Measurements from ENCODE around the gene DIP2C. TPM values are rescaled to one million over a fixed set of nuclear protein-coding genes. Genes with fewer than 3 reads are reported as not detected.

Gene DIP2C
- total RNA-seq, 2 donors from 2014 or later = 13.0 to 13.7 TPM

- no peak overlapping the region for H3K27ac ChIP-seq (ENCODE audit: low read depth, low read length)
- H3K27me3 Mint-ChIP-seq (ENCODE audit: insufficient read depth) = peaks cover 82% of the 10 kb centered on the region
- H3K27me3 ChIP-seq (ENCODE audit: control insufficient read depth, insufficient read depth, low read length, poor library complexity, severe bottlenecking) = peaks cover 63% of the 10 kb centered on the region
- no peaks in the 10 kb centered on the region for H3K36me3 ChIP-seq (ENCODE audit: control insufficient read depth, insufficient read depth, low read length)
- peaks cover 12% of the 10 kb centered on the region for H3K4me1 Mint-ChIP-seq
- no peak for TF ChIP-seq CTCF (conservative IDR thresholded peaks at IDR 0.05)
- H3K4me3 Mint-ChIP-seq = no peak overlapping the region
- peaks cover 11% of the 10 kb centered on the region for H3K9me3 ChIP-seq (ENCODE audit: control insufficient read depth, low read length)
- no peaks in the 10 kb centered on the region for H3K4me1 ChIP-seq (ENCODE audit: control insufficient read depth, insufficient read depth, low read length)
- no peak overlapping the region for H3K27ac Mint-ChIP-seq
- no peak for DNase-seq
- H3K36me3 Mint-ChIP-seq (ENCODE audit: low read depth) = peaks cover 8% of the 10 kb centered on the region
- H3K4me3 ChIP-seq (ENCODE audit: low read length) = no peak overlapping the region
- WGBS, 2 experiments (ENCODE audit: insufficient coverage in 1 of 2, insufficient read length in 1 of 2) = 81 to 91% methylated on average over 15 to 17 of the region's 17 CpGs
- H3K9ac ChIP-seq (ENCODE audit: extremely low read depth, low read length, poor library complexity, severe bottlenecking) = no peak overlapping the region
- no peaks in the 10 kb centered on the region for H3K9me3 Mint-ChIP-seq
These were observed 185.3 kb downstream of the DIP2C start for GRCh38 chr10:504121-504611.

- no peaks in the 10 kb centered on the region for H3K9me3 Mint-ChIP-seq
- WGBS, 2 experiments (ENCODE audit: insufficient coverage in 1 of 2, insufficient read length in 1 of 2) = 95% methylated on average over 4 to 8 of the region's 8 CpGs
These were observed 187.9 kb downstream of the DIP2C start for GRCh38 chr10:501596-501995.

GRCh38 chr10:500876-501275 is 188.6 kb downstream of the DIP2C start:
- Mint-ChIP-seq H3K27me3 (ENCODE audit: insufficient read depth) (peaks cover 58% of the 10 kb centered on the region), H3K4me3 (no peak overlapping the region), H3K27ac (no peak overlapping the region), H3K9me3 (no peaks in the 10 kb centered on the region), H3K36me3 (ENCODE audit: low read depth) (no peaks in the 10 kb centered on the region), H3K4me1 (peaks cover 22% of the 10 kb centered on the region)
- TF ChIP-seq CTCF (conservative IDR thresholded peaks at IDR 0.05) = no peak
- Histone ChIP-seq H3K36me3 (ENCODE audit: control insufficient read depth, insufficient read depth, low read length) (no peaks in the 10 kb centered on the region), H3K9me3 (ENCODE audit: control insufficient read depth, low read length) (no peaks in the 10 kb centered on the region), H3K4me3 (ENCODE audit: low read length) (no peak overlapping the region), H3K4me1 (ENCODE audit: control insufficient read depth, insufficient read depth, low read length) (no peaks in the 10 kb centered on the region), H3K27ac (ENCODE audit: low read depth, low read length) (no peak overlapping the region), H3K9ac (ENCODE audit: extremely low read depth, low read length, poor library complexity, severe bottlenecking) (no peak overlapping the region), H3K27me3 (ENCODE audit: control insufficient read depth, insufficient read depth, low read length, poor library complexity, severe bottlenecking) (peaks cover 43% of the 10 kb centered on the region)
- WGBS, 2 experiments (ENCODE audit: insufficient coverage in 1 of 2, insufficient read length in 1 of 2) = 88 to 100% methylated on average over 1 to 2 of the region's 2 CpGs
- DNase-seq = no peak

More at GRCh38 chr10:501596-501995, 187.9 kb downstream of the DIP2C start:
- Histone ChIP-seq H3K9ac (ENCODE audit: extremely low read depth, low read length, poor library complexity, severe bottlenecking) (no peak overlapping the region), H3K4me1 (ENCODE audit: control insufficient read depth, insufficient read depth, low read length) (no peaks in the 10 kb centered on the region), H3K9me3 (ENCODE audit: control insufficient read depth, low read length) (no peaks in the 10 kb centered on the region), H3K27me3 (ENCODE audit: control insufficient read depth, insufficient read depth, low read length, poor library complexity, severe bottlenecking) (peaks cover 50% of the 10 kb centered on the region), H3K4me3 (ENCODE audit: low read length) (no peak overlapping the region), H3K36me3 (ENCODE audit: control insufficient read depth, insufficient read depth, low read length) (no peaks in the 10 kb centered on the region), H3K27ac (ENCODE audit: low read depth, low read length) (no peak overlapping the region)
- Mint-ChIP-seq H3K27me3 (ENCODE audit: insufficient read depth) (peaks cover 66% of the 10 kb centered on the region), H3K27ac (no peak overlapping the region), H3K36me3 (ENCODE audit: low read depth) (no peaks in the 10 kb centered on the region), H3K4me3 (no peak overlapping the region), H3K4me1 (peaks cover 22% of the 10 kb centered on the region)
- DNase-seq = no peak
- no peak for TF ChIP-seq CTCF (conservative IDR thresholded peaks at IDR 0.05)
